OCI-LY3 (cell line): ENCODE data around the gene TBC1D5.

Experiments
- H2AFZ ChIP-seq: fragments of 200-600, 300-600 bp; shearing (Covaris generic); 2 replicates; pipeline ENCODE4 v1.6.0; 2014; ENCODE audit warnings: antibody characterized with exemption, low read depth, low read length
- H3K27ac ChIP-seq: fragments of 200-600, 300-600 bp; sonication (generic); 2 replicates; pipeline ENCODE4 v1.5.1; 2014; ENCODE audit warnings: mild to moderate bottlenecking, low read length, moderate library complexity, mixed read lengths
- H3K27me3 ChIP-seq: fragments of 200-600, 300-600 bp; sonication (generic); 2 replicates; pipeline ENCODE4 v1.6.1; 2014; ENCODE audit warnings: low read depth, low read length, mixed read lengths
- H3K36me3 ChIP-seq: fragments of 200-600, 300-600 bp; sonication (generic); replicated peaks from 2 replicates; pipeline ENCODE3; 2014; ENCODE audit warnings: low read depth, low read length, mixed read lengths
- H3K4me1 ChIP-seq: fragments of 300-600, 200-600 bp; sonication (generic); 2 replicates; pipeline ENCODE4 v1.6.1; 2014; ENCODE audit warnings: low read length, mixed read lengths
- H3K4me2 ChIP-seq: fragments of 200-600, 300-600 bp; sonication (generic); 2 replicates; pipeline ENCODE4 v1.6.1; 2014; ENCODE audit warnings: low read length, mixed read lengths
- H3K4me3 ChIP-seq: fragments of 300-600, 200-600 bp; sonication (generic); 2 replicates; pipeline ENCODE4 v1.5.1; 2014; ENCODE audit warnings: antibody characterized with exemption, mild to moderate bottlenecking, low read length, moderate library complexity
- H3K79me2 ChIP-seq: fragments of 300-600, 200-600 bp; shearing (Covaris generic); 2 replicates; pipeline ENCODE4 v1.6.1; 2014; ENCODE audit warnings: mild to moderate bottlenecking, low read length, mixed read lengths
- H3K9ac ChIP-seq: fragments of 300-600, 200-600 bp; shearing (Covaris generic); 2 replicates; pipeline ENCODE4 v1.6.0; 2014; ENCODE audit warnings: mild to moderate bottlenecking, low read length, moderate library complexity
- H3K9me3 ChIP-seq: fragments of 200-600, 300-600 bp; shearing (Covaris generic); 2 replicates; pipeline ENCODE4 v1.6.1; 2014; ENCODE audit warnings: low read length, mixed read lengths; ENCODE audit not compliant: insufficient read depth
- H4K20me1 ChIP-seq: fragments of 200-600, 300-600 bp; sonication (generic); 2 replicates; pipeline ENCODE4 v1.6.1; 2016; ENCODE audit warnings: low read length, mixed read lengths; ENCODE audit not compliant: insufficient read depth
- EZH2phosphoT487 ChIP-seq: fragments of 200-600 bp; shearing (Covaris generic); IDR thresholded peaks from 2 replicates; pipeline ENCODE4 v1.6.1; 2018; ENCODE audit warnings: antibody characterized with exemption, mixed run types, low read depth
- TF ChIP-seq, protein P1 (sequence below): fragments of 200-600, 300-600 bp; sonication (generic); IDR thresholded peaks from 2 replicates; pipeline ENCODE4 v1.5.1; 2014; ENCODE audit warnings: antibody characterized with exemption, low read length, low read depth

The TBC1D5 gene

GRCh38 chr3:17333446-17333845 is 409.0 kb downstream of the TBC1D5 start:
- Histone ChIP-seq H3K4me2 (no peak overlapping the region), H3K9ac (no peak overlapping the region), H3K36me3 (no peaks in the 10 kb centered on the region), H4K20me1 (no peaks in the 10 kb centered on the region), H3K4me1 (no peaks in the 10 kb centered on the region), H3K4me3 (no peak overlapping the region), H3K27ac (no peak overlapping the region), H3K9me3 (no peaks in the 10 kb centered on the region), H3K79me2 (no peaks in the 10 kb centered on the region), H3K27me3 (no peaks in the 10 kb centered on the region), H2AFZ (no peak overlapping the region)
- TF ChIP-seq, protein P1, sequence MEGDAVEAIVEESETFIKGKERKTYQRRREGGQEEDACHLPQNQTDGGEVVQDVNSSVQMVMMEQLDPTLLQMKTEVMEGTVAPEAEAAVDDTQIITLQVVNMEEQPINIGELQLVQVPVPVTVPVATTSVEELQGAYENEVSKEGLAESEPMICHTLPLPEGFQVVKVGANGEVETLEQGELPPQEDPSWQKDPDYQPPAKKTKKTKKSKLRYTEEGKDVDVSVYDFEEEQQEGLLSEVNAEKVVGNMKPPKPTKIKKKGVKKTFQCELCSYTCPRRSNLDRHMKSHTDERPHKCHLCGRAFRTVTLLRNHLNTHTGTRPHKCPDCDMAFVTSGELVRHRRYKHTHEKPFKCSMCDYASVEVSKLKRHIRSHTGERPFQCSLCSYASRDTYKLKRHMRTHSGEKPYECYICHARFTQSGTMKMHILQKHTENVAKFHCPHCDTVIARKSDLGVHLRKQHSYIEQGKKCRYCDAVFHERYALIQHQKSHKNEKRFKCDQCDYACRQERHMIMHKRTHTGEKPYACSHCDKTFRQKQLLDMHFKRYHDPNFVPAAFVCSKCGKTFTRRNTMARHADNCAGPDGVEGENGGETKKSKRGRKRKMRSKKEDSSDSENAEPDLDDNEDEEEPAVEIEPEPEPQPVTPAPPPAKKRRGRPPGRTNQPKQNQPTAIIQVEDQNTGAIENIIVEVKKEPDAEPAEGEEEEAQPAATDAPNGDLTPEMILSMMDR, result no peak
- TF ChIP-seq EZH2phosphoT487, result no peak

GRCh38 chr3:17330660-17331059 is 411.8 kb downstream of the TBC1D5 start:
- Histone ChIP-seq H2AFZ (no peak overlapping the region), H3K4me1 (no peaks in the 10 kb centered on the region), H3K4me2 (no peak overlapping the region), H3K36me3 (no peaks in the 10 kb centered on the region), H3K4me3 (no peak overlapping the region), H4K20me1 (no peaks in the 10 kb centered on the region), H3K79me2 (no peaks in the 10 kb centered on the region), H3K27ac (no peak overlapping the region), H3K9me3 (no peaks in the 10 kb centered on the region), H3K27me3 (no peaks in the 10 kb centered on the region), H3K9ac (no peak overlapping the region)
- TF ChIP-seq EZH2phosphoT487, result no peak
- TF ChIP-seq, protein P1, result no peak

GRCh38 chr3:17329927-17330326 is 412.5 kb downstream of the TBC1D5 start:
- no peak overlapping the region for H3K4me2 ChIP-seq
- H3K9me3 ChIP-seq, result no peaks in the 10 kb centered on the region
- no peak for TF ChIP-seq EZH2phosphoT487
- no peak overlapping the region for H3K9ac ChIP-seq
- no peaks in the 10 kb centered on the region for H3K79me2 ChIP-seq
- H2AFZ ChIP-seq, result no peak overlapping the region
- H4K20me1 ChIP-seq, result no peaks in the 10 kb centered on the region
- no peaks in the 10 kb centered on the region for H3K36me3 ChIP-seq
- no peaks in the 10 kb centered on the region for H3K27me3 ChIP-seq
- no peaks in the 10 kb centered on the region for H3K4me1 ChIP-seq
- H3K27ac ChIP-seq, result no peak overlapping the region
- H3K4me3 ChIP-seq, result no peak overlapping the region

DNA sequence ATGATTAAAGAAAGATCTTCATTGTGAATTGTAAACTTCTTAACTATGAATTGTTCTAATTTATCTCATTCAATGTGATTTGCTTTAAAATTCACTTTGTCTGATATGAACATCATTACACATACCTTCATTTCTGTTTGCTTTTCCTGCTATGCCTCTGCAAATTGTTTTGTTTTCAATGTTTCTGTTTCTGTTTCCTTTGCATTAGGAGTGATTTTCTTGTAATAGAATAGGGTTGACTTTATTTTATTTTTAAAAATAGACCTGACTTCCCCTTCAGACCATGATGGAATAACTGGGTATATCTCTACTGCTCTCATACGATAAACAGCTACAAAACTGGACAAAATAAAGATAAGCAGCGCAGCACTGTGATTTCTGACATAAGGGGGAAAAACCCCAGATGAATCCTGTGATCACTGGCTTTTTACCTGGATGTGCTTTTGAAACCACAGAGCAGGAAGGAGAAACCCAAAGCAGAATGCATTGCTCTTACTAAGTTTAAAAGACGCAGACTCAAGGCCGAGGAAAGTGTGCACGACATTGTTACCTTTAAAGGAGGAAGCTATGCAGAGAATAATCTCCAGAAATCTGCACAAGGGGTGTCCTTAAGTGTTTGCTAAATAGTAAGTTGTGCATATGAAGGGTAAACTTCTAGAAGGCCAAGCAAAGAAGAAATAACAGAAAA is 420.2 kb downstream of the TBC1D5 start:
- H3K4me3 ChIP-seq, result no peak overlapping the region
- H3K9ac ChIP-seq, result no peak overlapping the region

More for the DNA sequence above, 420.2 kb downstream of the TBC1D5 start:
- Histone ChIP-seq H3K4me1 (no peaks in the 10 kb centered on the region), H3K79me2 (no peaks in the 10 kb centered on the region), H2AFZ (no peak overlapping the region), H4K20me1 (no peaks in the 10 kb centered on the region), H3K4me2 (no peak overlapping the region), H3K27me3 (no peaks in the 10 kb centered on the region), H3K36me3 (no peaks in the 10 kb centered on the region), H3K27ac (no peak overlapping the region), H3K9me3 (no peaks in the 10 kb centered on the region)
- TF ChIP-seq, protein P1, result no peak
- no peak for TF ChIP-seq EZH2phosphoT487
